Measurements from ENCODE around the gene SMAP2. TPM values are rescaled to one million over a fixed set of nuclear protein-coding genes. Genes with fewer than 3 reads are reported as not detected.

Gene SMAP2
- total and polyA plus RNA-seq, 2 donors (not counting 3 experiments of a cell fraction or from before 2014, with no cell fraction given), result 8.0 to 11.1 TPM

- intact Hi-C loops (cut with micrococcal nuclease), result no loop called here
These were observed 8.0 kb downstream of the SMAP2 start for GRCh38 chr1:40381268-40382107.

More at GRCh38 chr1:40381268-40382107, 8.0 kb downstream of the SMAP2 start:
- H3K9me3 ChIP-seq (replicated peaks; ENCODE audit: control insufficient read depth, insufficient read depth, low read length), result no peaks in the 10 kb centered on the region
- H3K4me1 ChIP-seq (ENCODE audit: control insufficient read depth, extremely low read depth, insufficient read depth, low read length), result peaks cover 8% of the 10 kb centered on the region
- H3K79me2 ChIP-seq (ENCODE audit: control insufficient read depth, insufficient read depth, low read length), result no peaks in the 10 kb centered on the region
- no peaks in the 10 kb centered on the region for H3K27me3 ChIP-seq (ENCODE audit: control insufficient read depth in 2 of 2, insufficient read depth in 2 of 2, low read length in 2 of 2)
- FAIRE-seq (no peak), DNase-seq (ENCODE audit: low read depth, low spot score) (no peak)
- H3K36me3 ChIP-seq (ENCODE audit: control insufficient read depth in 2 of 2, extremely low read depth in 1 of 2, insufficient read depth in 2 of 2, low read length in 2 of 2), result no peaks in the 10 kb centered on the region
- dilution Hi-C loops (cut with MboI; ENCODE audit: extremely low pct_ligation_motif_present, low sequenced_read_pairs), result no loop called here
- H3K27ac ChIP-seq (ENCODE audit: insufficient read depth, low read depth, low read length), result no peak overlapping the region
- no peak overlapping the region for H3K9ac ChIP-seq (replicated peaks; ENCODE audit: extremely low read depth, insufficient read depth, low read length)
- ChIA-PET CTCF (interaction anchor here (1.6 to 6.6 kb wide), 3 partner anchors 23 to 238 kb away, joined by 5 to 28 read pairs (median 10); no protein-coding TSS in a partner anchor), POLR2A (no interaction called here)
- no peak overlapping the region for H3K4me3 ChIP-seq (replicated peaks in 1 of 3; ENCODE audit: insufficient read depth in 1 of 3, low read depth in 1 of 3, low read length in 3 of 3)
- H3K9me1 ChIP-seq (replicated peaks; ENCODE audit: control insufficient read depth, extremely low read depth, insufficient read depth, low read length), result no peaks in the 10 kb centered on the region
- TF ChIP-seq JUN (IDR thresholded peaks at IDR 0.05; ENCODE audit: borderline replicate concordance, insufficient read depth, insufficient read length, low read depth) (no peak), EZH2 (IDR thresholded peaks at IDR 0.05; ENCODE audit: borderline replicate concordance, low read depth, low read length, severe bottlenecking) (no peak), CTCF (IDR thresholded peaks at IDR 0.05; ENCODE audit: extremely low read depth in 1 of 2, insufficient read depth in 1 of 2, low read depth in 1 of 2, low read length in 2 of 2) (no peak), MAX (IDR thresholded peaks at IDR 0.05; ENCODE audit: insufficient read depth, insufficient read length) (no peak), MYC (IDR thresholded peaks at IDR 0.05; ENCODE audit: low read depth, low read length) (no peak), FOS (IDR thresholded peaks at IDR 0.05; ENCODE audit: borderline replicate concordance, insufficient read depth, low read length) (no peak), POLR2A (IDR thresholded peaks at IDR 0.05; ENCODE audit: low read depth, low read length) (no peak), GATA2 (IDR thresholded peaks at IDR 0.05; ENCODE audit: insufficient read depth, insufficient read length, low read depth, low read length) (no peak), POLR2AphosphoS5 (IDR thresholded peaks at IDR 0.05; ENCODE audit: insufficient read depth, low read depth, low read length) (no peak)
- BruUV-seq (replicated peaks), result no TSS peak
- H4K20me1 ChIP-seq (replicated peaks; ENCODE audit: control insufficient read depth, extremely low read depth, insufficient read depth, low read length), result no peaks in the 10 kb centered on the region
- no peak overlapping the region for H3K4me2 ChIP-seq (ENCODE audit: insufficient read depth, low read length)
- H2AFZ ChIP-seq (ENCODE audit: low read depth, low read length), result no peak overlapping the region
